H1 (cell line): Measurements from ENCODE around the gene ALG6. TPM values are rescaled to one million over a fixed set of nuclear protein-coding genes. Genes with fewer than 3 reads are reported as not detected.

Source experiments
- JUND ChIP-seq: IDR thresholded peaks from 2 replicates; pipeline ENCODE4 v1.6.1; 2011; ENCODE audit warnings: mild to moderate bottlenecking, improper control_type of control experiment, low read length
- PHF8 ChIP-seq: fragments of 200-600 bp; sonication (generic); conservative IDR thresholded peaks from 2 replicates; pipeline ENCODE4 v1.7.1; 2012; ENCODE audit warnings: low read depth, mild to moderate bottlenecking, inconsistent platforms, low read length, moderate library complexity
- polyA plus RNA-seq, 7 experiments: library from polyadenylated mRNA; depleted of rRNA in 3 of 7; stranded (reverse) in 5 of 7; unstranded in 2 of 7; fragments of >200 nt in 5 of 7; fragments of 200-250 nt in 2 of 7; gene quantifications; 1 replicate in 5 of 7; 2 replicates in 1 of 7; 4 replicates in 1 of 7; pipeline versions ENCODE4 v1.2.1 to v1.2.3, GENCODE V29; 2011 to 2013; ENCODE audit warnings: missing spikeins in 2 of 7, mixed read lengths in 2 of 7
- total RNA-seq: library from RNA; stranded (reverse); fragmentation: NEBNext Ultra II Directional; extraction: Animal tissue kit (Norgen Biotek cat#: 25700); gene quantifications from 2 replicates; pipeline ENCODE4 v1.2.1, GENCODE V29; 2021
- TF ChIP-seq, protein P1 (sequence below), 3 experiments: IDR thresholded peaks; 1 replicate in 2 of 3; 2 replicates in 1 of 3; pipeline versions ENCODE4 v1.5.1 to v1.6.1; 2011; ENCODE audit warnings: low read length in 3 of 3, mild to moderate bottlenecking in 3 of 3, inconsistent platforms in 2 of 3, low read depth in 1 of 3, moderate library complexity in 1 of 3; ENCODE audit not compliant: insufficient read depth in 1 of 3; ENCODE audit errors: control extremely low read depth in 1 of 3

ALG6 gene
- total and polyA plus RNA-seq, 2 of the 8 experiments (the other 6 are each of a cell fraction or from before 2014, with no cell fraction given): 17.8 to 26.8 TPM

DNA sequence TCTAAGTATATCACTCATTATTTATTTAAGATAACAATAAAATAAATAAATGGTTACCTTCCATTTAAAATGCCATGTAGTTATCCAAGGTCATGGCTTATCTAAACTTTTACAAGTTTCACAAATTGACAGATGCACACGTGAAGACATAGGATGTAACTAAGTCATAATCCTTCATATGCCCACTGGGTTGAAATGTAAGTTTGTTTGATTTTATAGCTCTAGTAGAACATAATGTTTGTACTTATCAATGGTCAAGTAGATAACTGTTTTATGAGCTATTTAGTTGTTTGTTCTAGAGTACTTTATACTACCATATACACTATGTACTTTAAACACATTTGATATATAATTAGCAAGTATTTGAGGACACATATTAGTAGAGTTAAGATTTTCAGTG lies 112.6 kb downstream of the ALG6 start (continued):
- TF ChIP-seq, protein P1, sequence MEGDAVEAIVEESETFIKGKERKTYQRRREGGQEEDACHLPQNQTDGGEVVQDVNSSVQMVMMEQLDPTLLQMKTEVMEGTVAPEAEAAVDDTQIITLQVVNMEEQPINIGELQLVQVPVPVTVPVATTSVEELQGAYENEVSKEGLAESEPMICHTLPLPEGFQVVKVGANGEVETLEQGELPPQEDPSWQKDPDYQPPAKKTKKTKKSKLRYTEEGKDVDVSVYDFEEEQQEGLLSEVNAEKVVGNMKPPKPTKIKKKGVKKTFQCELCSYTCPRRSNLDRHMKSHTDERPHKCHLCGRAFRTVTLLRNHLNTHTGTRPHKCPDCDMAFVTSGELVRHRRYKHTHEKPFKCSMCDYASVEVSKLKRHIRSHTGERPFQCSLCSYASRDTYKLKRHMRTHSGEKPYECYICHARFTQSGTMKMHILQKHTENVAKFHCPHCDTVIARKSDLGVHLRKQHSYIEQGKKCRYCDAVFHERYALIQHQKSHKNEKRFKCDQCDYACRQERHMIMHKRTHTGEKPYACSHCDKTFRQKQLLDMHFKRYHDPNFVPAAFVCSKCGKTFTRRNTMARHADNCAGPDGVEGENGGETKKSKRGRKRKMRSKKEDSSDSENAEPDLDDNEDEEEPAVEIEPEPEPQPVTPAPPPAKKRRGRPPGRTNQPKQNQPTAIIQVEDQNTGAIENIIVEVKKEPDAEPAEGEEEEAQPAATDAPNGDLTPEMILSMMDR (IDR thresholded peaks at IDR 0.05; ENCODE audit: control extremely low read depth in 1 of 3, insufficient read depth in 1 of 3, low read depth in 1 of 3, low read length in 3 of 3): no peak
- TF ChIP-seq PHF8 (no peak), JUND (no peak)
